ENCODE measurements around the gene EZH2.

EZH2 gene

GRCh38 chr7:148854983-148855382 lies 29.1 kb downstream of the EZH2 start:
- no peak for DNase-seq (ENCODE audit: low read depth)

GRCh38 chr7:148852272-148852671 lies 31.8 kb downstream of the EZH2 start:
- DNase-seq (ENCODE audit: low read depth), result no peak

GRCh38 chr7:148850564-148850963 lies 33.5 kb downstream of the EZH2 start:
- no peak for DNase-seq (ENCODE audit: low read depth)

- DNase-seq (ENCODE audit: low read depth), result no peak
Measured at GRCh38 chr7:148849393-148850098, 34.5 kb downstream of the EZH2 start.

- no peak for DNase-seq (ENCODE audit: low read depth)
Measured at GRCh38 chr7:148847815-148848734, 36.0 kb downstream of the EZH2 start.

GRCh38 chr7:148838905-148839304 lies 45.2 kb downstream of the EZH2 start:
- DNase-seq (ENCODE audit: low read depth), result no peak

- no peak for DNase-seq (ENCODE audit: low read depth)
Measured at GRCh38 chr7:148835854-148836253, 48.2 kb downstream of the EZH2 start.

GRCh38 chr7:148834605-148835004 lies 49.5 kb downstream of the EZH2 start:
- DNase-seq (ENCODE audit: low read depth), result no peak

- no peak for DNase-seq (ENCODE audit: low read depth)
Measured at GRCh38 chr7:148831782-148832181, 52.3 kb downstream of the EZH2 start.

GRCh38 chr7:148830897-148831692 lies 53.0 kb downstream of the EZH2 start:
- no peak for DNase-seq (ENCODE audit: low read depth)

- DNase-seq (ENCODE audit: low read depth), result no peak
Measured at GRCh38 chr7:148828965-148829364, 55.1 kb downstream of the EZH2 start.

- no peak for DNase-seq (ENCODE audit: low read depth)
Measured at GRCh38 chr7:148825338-148825737, 58.8 kb downstream of the EZH2 start.

- DNase-seq (ENCODE audit: low read depth), result no peak
Measured at GRCh38 chr7:148824864-148825263, 59.2 kb downstream of the EZH2 start.

- DNase-seq (ENCODE audit: low read depth), result no peak
Measured at GRCh38 chr7:148821422-148821821, 62.7 kb downstream of the EZH2 start.

- no peak for DNase-seq (ENCODE audit: low read depth)
Measured at GRCh38 chr7:148819697-148820360, 64.3 kb downstream of the EZH2 start.

- no peak for DNase-seq (ENCODE audit: low read depth)
Measured at GRCh38 chr7:148815612-148816011, 68.5 kb downstream of the EZH2 start.

GRCh38 chr7:148814922-148815559 lies 69.0 kb downstream of the EZH2 start:
- no peak for DNase-seq (ENCODE audit: low read depth)

GRCh38 chr7:148813890-148814289 lies 70.2 kb downstream of the EZH2 start:
- DNase-seq (ENCODE audit: low read depth), result no peak

GRCh38 chr7:148811892-148812291 lies 72.2 kb downstream of the EZH2 start:
- no peak for DNase-seq (ENCODE audit: low read depth)

- DNase-seq (ENCODE audit: low read depth), result no peak
Measured at GRCh38 chr7:148809856-148810255, 74.2 kb downstream of the EZH2 start.

GRCh38 chr7:148807436-148807835 lies 76.7 kb downstream of the EZH2 start:
- DNase-seq (ENCODE audit: low read depth), result no peak

Measured in fibroblast of the conjunctiva (primary cell).